ENCODE results near the gene LHFPL6.

- TF ChIP-seq EZH2 (IDR thresholded peaks at IDR 0.05; ENCODE audit: insufficient read depth, poor library complexity, severe bottlenecking) = no peak
- TF ChIP-seq EZH2phosphoT487 (IDR thresholded peaks at IDR 0.05; ENCODE audit: insufficient read depth, low read depth) = no peak
Measured at GRCh38 chr13:39510316-39510695, 92.7 kb downstream of the LHFPL6 start.

All from GM23248 (cell line).